HG02759 (cell line): ENCODE results near the gene HAVCR1.
"Not testable (repeated sequence)": the region's sequence is repeated elsewhere in the genome, so short reads cannot be mapped to it uniquely, and the experiment has no call there.

Source experiments
- ATAC-seq: cut with Tn5 transposase; IDR thresholded peaks from one replicate; pipeline ENCODE4 v1.9.1; 2021; ENCODE audit warnings: mild to moderate bottlenecking, moderate library complexity; ENCODE audit not compliant: unreplicated experiment

HAVCR1 gene

DNA sequence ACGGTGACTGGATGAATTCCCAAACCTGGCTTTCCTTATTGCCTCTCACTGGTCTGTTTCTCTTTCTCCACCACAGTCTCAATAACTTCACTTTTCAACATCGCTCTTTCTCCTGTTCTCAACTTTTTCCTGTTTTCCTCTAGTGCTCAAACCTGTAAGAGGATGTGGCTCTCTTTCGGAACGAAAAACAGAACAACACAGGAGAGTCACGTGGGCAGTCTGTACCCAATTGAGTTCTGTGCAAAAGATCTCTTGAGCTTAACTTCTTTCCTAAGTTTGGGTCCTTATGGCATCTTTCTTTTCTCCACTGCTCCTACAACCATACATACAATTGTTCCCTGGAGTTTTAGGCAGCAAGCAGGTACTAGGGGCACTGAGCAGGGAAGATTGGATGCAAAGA, 8.9 kb downstream of the HAVCR1 start:
- no peak for ATAC-seq

DNA sequence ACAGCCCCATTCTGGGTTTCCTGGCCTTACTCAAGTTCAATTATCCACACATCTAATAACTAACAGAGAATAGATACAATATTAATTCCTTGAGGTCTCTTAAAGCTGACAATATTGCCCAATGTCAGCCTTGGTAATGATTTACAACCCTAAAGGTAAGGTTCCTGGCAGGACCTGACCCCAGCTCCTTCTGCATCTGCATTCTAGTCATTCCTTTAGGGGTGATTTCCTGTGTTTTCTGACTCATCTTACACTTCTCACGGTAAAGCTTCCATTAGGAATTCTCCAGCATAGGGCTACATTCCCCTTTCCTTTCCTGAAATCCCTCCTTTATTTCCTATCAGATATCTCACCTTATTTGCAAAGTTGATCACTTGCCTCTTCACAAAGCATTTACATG, 9.3 kb downstream of the HAVCR1 start:
- no peak for ATAC-seq

DNA sequence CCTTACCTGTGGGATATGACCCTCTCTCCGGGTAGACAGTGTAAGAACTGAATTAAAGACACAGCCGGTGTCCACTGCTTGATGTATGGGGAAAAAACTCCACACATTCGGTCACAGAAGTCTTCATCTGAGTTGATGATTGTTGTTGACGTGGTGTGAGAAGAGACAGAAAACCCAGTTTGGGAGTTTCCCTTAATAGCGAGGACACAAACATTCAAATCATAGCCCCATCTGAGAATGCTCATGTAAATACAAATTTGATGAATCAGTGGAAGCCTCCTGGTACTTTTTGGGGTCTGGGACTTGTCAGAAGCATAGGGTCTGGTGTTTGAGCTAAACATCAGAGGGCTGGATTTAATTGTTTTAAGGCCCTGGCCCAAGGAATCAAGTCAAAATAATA, 11.0 kb downstream of the HAVCR1 start:
- no peak for ATAC-seq

DNA sequence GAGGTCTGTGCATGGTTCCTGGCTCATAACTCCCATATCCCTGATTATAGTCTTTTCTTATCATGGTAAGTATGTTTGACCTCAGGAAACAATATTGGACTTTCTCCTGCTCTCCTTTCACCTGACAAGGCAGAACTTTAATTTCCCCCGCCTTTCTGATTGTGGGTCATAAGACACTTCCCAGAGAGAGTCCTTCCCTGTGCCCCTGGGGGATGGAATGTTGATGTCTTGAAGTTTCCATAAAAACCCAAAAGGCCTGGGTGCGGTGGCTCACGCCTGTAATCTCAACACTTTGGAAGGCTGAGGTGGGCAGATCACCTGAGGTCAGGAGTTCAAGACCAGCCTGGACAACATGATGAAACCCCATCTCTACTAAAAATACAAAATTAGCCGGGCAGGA, 11.9 kb downstream of the HAVCR1 start:
- ATAC-seq, result not testable (repeated sequence)

DNA sequence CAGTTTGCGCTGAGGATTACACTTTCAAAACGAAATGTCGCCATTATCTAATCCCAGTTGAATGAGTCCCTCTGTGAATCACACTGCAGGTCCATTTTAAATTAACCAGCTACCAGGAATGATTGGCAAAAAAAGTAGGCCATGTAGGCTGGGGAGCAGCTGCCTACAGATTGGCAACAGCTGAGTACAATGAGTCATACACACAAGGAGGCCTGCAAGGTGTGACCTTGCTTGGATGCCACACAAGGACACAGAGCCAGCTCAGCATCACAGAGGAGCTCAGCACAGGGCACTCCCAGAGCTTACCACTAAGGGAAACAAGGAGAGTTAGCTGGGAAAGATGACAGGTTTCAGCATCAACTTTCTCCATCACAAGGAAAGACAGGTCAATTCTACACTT, 12.9 kb downstream of the HAVCR1 start:
- no peak for ATAC-seq

DNA sequence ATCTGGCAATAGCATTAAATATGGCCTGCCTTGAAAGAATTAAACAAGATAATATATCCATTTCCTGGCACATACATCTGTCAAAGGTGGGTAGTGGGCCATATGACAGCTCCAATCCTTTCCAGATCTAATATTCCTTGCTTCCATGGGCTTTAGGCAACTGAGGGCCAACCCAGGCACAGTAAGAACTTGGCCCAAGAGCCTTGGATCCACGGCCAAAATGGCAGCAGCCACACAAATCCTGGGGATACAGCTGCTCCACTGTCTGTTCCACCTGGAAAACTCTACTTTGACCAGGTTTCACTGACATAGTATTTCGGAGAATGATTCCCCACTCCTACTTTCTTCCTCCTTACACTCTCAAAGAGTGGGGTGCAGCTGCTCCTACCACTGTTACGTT, 13.3 kb downstream of the HAVCR1 start:
- no peak for ATAC-seq

DNA sequence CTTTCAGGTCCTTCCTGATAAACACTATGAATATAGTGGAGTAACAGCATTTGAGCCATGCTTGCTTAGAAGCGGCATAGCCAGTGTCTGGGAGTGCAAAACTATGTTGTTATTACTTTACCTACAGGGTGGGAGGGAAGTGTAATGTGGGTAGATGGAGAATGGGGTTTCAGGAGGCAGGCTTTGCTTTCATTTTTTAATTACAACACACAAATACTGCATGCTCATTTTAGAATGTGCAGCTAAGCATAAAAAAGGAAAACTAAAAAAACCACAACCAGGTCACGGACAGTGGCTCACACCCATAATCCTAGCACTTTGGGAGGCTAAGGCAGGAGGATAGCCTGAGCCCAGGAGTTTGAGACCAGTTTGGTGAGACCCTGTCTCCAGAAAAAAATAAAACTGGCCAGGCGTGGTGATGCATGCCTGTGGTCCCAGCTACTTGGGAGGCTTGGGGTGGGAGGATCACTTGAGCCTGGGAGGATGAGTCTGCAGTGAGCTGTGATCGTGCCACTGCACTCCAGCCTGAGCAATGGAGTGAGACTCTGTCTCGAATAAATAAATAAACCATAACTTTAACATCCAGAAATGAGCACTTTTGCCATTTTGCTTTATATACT, 20.2 kb downstream of the HAVCR1 start:
- ATAC-seq, result no peak

DNA sequence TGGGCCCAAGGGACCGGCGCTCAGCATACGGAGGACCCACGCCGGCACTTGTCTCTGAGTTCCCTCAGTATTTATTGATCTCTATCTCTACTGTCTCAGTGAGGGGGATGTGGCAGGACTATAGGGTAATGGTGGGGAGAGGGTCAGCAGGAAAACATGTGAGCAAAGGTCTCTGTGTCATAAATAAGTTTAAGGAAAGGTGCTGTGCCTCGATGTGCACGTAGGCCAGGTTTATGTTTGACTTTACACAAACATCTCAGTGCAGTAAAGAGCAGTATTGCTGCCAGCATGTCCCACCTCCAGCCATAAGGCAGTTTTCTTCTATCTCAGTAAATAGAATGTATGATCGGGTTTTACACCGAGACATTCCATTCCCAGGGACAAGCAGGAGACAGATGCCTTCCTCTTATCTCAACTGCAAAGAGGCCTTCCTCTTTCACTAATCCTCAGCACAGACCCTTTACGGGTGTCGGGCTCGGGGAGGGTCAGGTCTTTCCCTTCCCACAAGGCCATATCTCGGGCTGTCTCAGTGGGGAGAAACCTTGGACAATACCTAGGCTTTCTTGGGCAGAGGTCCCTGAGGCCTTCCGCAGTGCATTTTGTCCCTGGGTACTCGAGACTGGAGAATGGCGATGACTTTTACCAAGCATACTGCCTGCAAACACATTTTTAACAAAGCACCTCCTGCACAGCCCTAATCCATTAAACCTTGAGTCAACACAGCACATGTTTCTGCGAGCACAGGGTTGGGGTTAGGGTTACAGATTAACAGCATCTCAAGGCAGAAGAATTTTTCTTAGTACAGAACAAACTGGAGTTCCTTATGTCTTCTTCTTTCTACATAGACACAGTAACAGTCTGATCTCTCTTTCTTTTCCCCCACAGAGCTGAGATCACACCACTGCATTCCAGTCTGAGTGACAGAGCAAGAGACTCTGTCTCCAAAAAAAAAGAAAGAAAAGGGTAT, 24.5 kb downstream of the HAVCR1 start:
- ATAC-seq, result not testable (repeated sequence)

DNA sequence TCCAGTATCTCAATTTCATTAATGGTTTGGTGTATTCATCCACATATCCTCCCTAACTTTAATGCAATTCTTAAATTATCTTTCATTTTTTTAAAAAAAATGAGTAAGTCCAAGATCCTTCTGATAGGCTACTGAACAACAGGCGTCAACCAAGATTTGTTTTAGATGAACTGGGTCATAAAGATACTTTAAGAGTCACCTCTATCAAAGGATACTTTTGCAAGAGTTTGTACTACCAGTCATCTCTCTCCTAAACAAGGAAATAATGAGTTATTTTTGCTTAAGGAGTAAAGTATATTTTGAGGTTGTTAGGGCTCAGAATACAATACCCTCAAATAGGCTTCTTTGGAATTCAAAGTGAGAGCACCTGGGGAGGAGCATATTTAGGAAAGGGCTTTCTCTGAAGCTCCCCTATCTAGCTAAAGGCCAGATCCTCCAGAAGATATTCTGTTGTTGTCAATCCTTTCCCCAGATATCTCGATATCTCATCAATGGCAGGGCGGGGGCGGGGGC, 25.8 kb downstream of the HAVCR1 start:
- no peak for ATAC-seq

DNA sequence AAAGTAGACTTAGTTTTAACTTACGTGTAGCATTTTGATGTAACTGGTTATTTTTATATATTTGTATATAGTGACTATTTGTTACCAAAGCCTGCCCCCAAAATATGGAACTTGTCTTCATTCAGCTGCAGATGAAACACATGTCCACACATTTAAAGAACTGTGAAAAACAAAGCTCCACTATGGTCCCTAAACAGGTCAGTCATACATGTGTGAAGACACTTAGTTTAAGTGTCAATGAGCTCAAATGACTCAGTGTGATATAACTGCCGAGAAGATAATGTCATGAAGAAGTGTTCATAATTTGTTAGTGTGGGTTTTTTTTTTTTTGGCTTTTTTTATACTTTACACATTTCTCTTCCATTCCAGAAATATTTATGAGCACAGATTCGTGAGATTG, 28.2 kb downstream of the HAVCR1 start:
- ATAC-seq, result no peak

DNA sequence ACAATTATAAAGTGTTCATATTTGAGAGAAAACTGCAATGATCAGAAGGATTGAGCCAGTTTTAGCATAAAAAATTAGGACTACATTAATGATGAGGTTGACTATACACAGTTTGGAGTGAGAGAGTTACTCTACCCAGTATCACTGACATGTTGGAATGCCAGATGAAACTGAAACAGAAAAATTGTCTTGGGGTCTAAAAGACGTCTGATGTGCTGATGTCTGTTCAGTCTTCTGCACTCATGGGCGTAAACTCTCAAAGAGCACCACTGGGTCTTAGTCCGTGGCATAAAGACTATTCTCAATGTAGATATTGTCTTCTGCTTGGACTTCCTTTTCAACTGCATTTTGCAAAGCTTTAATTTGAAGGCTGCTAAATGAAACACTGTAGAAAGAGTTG, 29.5 kb downstream of the HAVCR1 start:
- ATAC-seq, result no peak

DNA sequence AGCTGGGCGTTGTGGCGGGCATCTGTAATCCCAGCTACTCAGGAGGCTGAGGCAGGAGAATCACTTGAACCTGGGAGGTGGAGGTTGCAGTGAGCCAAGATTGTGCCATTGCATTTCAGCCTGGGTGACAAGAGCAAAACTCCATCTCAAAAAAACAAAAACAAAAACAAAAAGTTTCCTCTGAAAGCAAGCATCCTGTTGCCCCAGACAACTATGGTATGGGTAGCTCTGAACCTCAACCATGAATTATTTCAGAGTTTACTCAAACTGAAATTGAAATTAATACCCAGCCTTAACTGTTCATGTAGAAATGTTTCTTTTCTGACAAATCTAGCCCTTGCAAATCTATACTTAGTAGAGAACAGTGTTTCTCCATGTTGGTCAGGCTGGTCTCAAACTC, 31.3 kb downstream of the HAVCR1 start:
- peak; percentile 80 for ATAC-seq

DNA sequence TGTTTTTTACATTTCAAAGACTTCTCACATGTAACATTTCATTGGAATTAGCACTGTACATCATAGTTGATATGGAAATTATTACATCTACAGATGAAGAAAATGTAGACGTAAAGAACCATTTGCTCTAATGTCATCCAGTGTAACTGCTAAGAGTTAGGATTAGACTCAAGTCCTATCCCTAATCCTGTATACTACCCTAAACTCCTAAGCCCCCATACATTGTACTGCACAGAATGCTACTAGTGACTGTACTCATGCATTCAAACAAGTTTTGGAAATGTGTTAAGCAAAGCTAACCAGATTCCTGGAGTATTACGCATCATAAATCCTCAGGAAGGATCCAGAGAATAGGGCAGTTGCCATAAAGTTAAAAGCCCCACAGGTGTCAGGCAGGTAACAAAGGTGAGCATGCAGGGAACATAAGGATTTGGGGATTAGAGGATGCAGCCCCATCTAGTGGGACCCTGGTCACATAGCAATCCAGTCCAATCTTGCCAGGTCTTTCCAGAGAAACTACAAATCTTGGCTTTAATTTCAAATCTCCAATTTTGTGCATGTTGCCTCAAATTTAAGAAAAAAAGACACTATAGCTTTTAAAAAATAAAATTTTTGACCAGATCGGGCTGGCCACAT, 32.0 kb downstream of the HAVCR1 start:
- no peak for ATAC-seq

DNA sequence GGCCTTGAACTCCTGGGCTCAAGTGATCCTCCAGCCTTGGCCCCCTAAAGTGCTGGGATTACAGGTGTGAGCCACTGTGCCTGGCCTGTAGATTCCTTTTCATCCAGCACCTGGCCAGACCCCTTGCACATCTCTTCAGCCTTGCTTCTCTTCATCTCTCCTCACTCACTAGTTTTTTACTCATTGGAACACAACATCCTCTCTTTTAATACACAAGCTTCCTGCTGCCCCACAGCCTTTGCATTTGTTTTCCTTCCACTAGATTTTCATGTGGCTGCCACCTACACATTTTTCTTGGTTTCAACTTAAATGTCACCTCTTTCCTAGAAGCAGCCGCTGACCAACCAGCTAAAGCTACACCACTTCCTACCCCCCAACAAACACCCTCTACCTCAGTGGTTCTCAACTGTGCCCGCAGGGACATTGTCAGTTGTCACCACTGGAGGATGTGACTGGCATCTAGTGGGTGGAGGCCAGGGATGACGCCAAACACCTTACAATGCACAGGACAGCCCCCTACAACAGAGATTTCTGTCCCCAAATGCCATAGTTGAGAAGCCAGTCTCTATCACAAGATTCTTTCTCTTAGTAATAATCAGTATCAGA, 33.7 kb downstream of the HAVCR1 start:
- ATAC-seq, result no peak

DNA sequence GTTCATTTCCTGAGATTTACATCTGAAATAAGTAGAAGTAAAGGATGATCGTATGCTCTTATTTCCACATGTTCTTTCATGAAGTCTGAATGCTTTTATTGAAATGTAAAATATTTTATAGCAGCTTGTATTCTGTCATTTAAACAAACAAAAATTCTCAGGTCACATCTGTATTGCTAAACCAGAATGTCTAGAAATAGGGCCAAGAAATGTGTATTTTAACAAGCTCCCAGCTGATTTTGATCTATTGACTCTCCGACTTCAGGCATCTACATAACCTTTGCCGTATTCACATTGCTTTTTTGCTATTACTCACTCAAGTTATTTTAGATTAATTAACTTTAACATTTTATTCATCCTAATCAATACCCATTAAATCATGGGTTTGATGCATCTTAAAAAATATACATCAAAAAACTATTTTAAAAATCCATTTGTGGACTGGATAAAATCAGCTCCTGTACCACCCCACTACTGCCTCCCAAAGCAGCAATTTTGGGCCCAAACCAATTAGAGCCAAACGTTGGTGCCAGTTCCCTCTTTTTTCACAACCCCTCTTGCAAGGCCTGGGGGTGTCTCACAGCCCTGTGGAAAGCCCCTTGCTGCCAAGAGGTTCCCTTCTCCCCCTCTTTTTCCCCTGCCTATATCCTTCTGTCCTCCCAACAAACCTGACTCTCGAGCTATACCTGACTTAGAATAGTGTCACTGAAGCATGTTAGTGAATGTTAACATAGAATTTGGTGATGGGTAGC, 34.5 kb downstream of the HAVCR1 start:
- no peak for ATAC-seq

DNA sequence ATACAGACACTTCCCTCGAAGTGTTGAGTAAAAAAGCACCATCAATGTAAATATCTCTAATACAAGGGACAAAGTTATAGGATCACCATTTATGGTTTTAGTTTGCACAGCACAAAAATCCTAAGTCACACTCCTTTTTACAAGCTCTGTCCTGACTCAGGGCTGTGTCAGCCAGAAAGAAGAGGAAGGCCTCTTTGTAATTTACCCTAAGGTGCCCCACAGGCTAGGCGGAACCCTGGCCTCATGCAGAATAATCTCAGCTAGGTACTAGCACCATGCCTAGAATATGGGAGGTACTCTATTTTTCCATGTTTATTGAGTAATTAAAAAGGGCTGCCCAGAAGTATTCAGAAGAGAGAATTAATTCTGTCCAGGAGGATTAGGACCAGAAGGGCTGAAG, 36.9 kb downstream of the HAVCR1 start:
- ATAC-seq, result no peak

DNA sequence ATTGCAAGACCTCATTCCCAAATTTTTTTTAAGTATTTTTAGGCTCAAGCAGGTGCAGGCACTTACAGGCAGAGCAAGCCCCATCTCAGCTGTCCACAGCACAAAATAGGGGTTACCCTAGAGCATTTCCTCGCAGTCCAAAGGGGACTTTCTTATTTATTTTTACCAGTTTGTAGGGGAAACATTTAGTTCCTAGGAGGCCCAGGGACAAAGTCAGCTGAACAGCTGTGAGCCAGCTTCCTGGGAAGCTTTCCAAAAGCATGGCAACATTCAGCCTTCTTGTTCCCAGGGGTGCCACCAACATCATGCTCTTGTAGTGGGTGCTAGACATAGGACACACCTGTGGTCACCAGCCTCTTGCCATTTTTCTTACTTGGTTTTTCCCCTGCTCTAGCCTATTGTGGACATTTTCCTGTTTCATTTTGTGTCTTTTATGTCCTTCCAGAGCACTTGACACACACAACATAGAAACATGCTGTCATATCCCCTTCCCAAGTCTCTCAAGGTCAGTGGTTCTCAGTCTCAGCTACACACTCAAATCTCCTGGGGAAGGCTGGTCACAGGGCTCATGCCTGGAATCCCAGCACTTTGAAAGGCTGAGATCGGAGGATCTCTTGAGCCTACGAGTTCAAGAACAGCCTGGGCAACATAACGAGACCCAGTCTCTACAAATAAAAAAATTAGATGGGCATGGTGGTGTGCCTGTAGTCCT, 38.2 kb downstream of the HAVCR1 start:
- no peak for ATAC-seq

DNA sequence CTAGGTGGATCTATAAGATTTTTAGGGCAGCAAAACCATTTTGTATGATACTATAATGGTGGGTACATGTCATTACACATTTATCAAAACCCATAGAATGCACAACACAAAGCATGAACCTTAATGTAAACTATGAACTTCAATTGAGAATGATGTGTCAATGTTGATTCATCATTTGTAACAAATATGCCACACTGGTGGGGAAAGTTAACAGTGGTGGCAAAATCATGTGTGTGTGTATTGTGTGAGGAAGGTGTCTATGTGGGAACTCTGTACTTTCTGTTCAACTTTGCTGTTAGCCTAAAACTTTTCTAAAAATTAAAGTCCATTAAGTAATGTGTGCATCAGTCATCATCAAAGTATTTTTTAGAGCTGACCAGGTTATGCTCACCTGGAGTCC, 38.9 kb downstream of the HAVCR1 start:
- ATAC-seq, result no peak

DNA sequence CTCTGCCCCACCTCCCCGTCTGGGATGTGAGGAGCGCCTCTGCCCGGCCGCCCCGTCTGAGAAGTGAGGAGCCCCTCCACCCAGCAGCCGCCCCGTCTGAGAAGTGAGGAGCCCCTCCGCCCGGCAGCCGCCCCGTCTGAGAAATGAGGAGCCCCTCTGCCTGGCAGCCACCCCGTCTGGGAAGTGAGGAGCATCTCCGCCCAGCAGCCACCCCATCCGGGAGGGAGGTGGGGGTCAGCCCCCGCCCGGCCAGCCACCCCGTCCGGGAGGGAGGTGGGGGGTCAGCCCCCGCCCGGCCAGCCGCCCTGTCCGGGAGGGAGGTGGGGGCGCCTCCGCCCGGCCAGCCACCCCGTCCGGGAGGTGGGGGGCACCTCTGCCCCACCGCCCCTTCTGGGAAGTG, 44.8 kb downstream of the HAVCR1 start:
- not testable (repeated sequence) for ATAC-seq

DNA sequence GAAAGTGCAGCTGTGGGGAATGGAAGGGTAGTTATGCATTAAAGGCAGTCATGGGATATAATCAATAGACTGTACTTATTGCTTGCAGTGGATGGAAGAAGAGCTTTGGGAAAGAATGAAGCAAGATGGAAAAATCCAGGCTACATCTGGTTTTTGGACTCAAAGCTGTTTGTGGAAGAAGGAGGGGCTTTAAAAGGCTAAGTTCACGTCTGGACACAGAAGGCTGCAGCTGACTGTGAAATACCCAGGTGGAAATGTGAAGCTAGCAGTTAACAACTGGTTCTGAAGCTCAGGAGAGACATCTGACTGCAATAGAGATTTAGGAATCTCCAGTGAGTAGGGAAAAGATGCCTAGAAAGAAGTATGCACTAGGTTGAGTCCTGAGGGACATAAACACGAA, 52.7 kb downstream of the HAVCR1 start:
- ATAC-seq, result no peak
